Hepatocyte (in vitro differentiated cells): ENCODE measurements around the gene RNASEH2A.

ENCODE experiments used
- EZH2 ChIP-seq: fragments of 200-600 bp; sonication (generic); IDR thresholded peaks from 2 replicates; pipeline ENCODE4 v1.6.1; 2016; ENCODE audit warnings: antibody characterized with exemption, mild to moderate bottlenecking, borderline replicate concordance
- TF ChIP-seq, protein P1 (sequence below): fragments of 200-600 bp; sonication (generic); IDR thresholded peaks from 2 replicates; pipeline ENCODE4 v1.5.1; 2016; ENCODE audit warnings: antibody characterized with exemption, mild to moderate bottlenecking; ENCODE audit not compliant: poor library complexity

DNA sequence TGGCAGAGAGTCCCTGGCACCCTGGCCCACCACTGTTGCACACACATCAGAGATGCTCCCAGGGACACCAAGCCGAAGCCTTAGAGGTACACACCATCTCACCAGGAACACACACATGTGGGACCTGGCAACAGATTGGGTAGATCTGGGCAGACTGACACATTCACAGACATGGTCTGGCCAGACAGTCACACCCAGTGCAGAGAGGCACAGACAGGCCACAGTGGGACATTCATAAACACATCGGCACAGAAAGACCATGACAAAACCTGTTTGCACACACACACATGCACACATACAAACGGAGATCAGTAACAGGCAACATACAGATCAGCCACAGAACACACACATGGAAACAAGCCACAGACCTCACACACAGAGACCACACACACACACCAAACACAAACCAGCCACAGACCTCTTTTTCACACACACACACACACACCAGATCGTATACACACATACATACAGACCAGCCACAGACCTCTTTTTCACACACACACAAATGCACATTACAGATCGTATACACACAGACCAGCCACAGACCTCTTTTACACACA, 21.4 kb upstream of the RNASEH2A start:
- TF ChIP-seq, protein P1, sequence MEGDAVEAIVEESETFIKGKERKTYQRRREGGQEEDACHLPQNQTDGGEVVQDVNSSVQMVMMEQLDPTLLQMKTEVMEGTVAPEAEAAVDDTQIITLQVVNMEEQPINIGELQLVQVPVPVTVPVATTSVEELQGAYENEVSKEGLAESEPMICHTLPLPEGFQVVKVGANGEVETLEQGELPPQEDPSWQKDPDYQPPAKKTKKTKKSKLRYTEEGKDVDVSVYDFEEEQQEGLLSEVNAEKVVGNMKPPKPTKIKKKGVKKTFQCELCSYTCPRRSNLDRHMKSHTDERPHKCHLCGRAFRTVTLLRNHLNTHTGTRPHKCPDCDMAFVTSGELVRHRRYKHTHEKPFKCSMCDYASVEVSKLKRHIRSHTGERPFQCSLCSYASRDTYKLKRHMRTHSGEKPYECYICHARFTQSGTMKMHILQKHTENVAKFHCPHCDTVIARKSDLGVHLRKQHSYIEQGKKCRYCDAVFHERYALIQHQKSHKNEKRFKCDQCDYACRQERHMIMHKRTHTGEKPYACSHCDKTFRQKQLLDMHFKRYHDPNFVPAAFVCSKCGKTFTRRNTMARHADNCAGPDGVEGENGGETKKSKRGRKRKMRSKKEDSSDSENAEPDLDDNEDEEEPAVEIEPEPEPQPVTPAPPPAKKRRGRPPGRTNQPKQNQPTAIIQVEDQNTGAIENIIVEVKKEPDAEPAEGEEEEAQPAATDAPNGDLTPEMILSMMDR = no peak
- TF ChIP-seq EZH2 = no peak
